HUES6 (cell line): ENCODE results near the gene IQGAP3.
A peak's percentile ranks its signal among the peaks of the same experiment; 100 is the strongest.

Source experiments
- H3K27ac ChIP-seq: 2 replicates; pipeline ENCODE4 v1.7.0; 2013; ENCODE audit warnings: low read depth, mild to moderate bottlenecking, low read length, inconsistent platforms
- H3K27me3 ChIP-seq: 2 replicates; pipeline ENCODE4 v1.6.1; 2013; ENCODE audit warnings: low read length; ENCODE audit not compliant: control insufficient read depth, insufficient read depth
- H3K36me3 ChIP-seq: 2 replicates; pipeline ENCODE4 v1.6.1; 2013; ENCODE audit warnings: low read length; ENCODE audit not compliant: control insufficient read depth, insufficient read depth
- H3K4me1 ChIP-seq: 2 replicates; pipeline ENCODE4 v1.6.1; 2013; ENCODE audit warnings: low read length; ENCODE audit not compliant: control insufficient read depth, insufficient read depth
- H3K4me3 ChIP-seq: 2 replicates; pipeline ENCODE4 v1.5.1; 2013; ENCODE audit warnings: low read depth, low read length
- H3K9ac ChIP-seq: one replicate; pipeline ENCODE4 v1.6.1; 2013; ENCODE audit warnings: mild to moderate bottlenecking, low read length
- H3K9me3 ChIP-seq: 2 replicates; pipeline ENCODE4 v1.6.1; 2013; ENCODE audit warnings: low read depth, low read length; ENCODE audit not compliant: control insufficient read depth, insufficient read depth

The IQGAP3 gene

GRCh38 chr1:156495401-156496140 is 76.8 kb downstream of the IQGAP3 start:
- Histone ChIP-seq H3K27me3 (no peaks in the 10 kb centered on the region), H3K9me3 (no peaks in the 10 kb centered on the region), H3K4me1 (peaks cover 71% of the 10 kb centered on the region), H3K36me3 (no peaks in the 10 kb centered on the region), H3K9ac (no peak overlapping the region), H3K27ac (no peak overlapping the region), H3K4me3 (no peak overlapping the region)

GRCh38 chr1:156494309-156494895 is 78.0 kb downstream of the IQGAP3 start:
- H3K27me3 ChIP-seq = no peaks in the 10 kb centered on the region
- no peak overlapping the region for H3K4me3 ChIP-seq
- H3K36me3 ChIP-seq = no peaks in the 10 kb centered on the region
- no peak overlapping the region for H3K27ac ChIP-seq
- no peak overlapping the region for H3K9ac ChIP-seq
- no peaks in the 10 kb centered on the region for H3K9me3 ChIP-seq
- H3K4me1 ChIP-seq = peaks cover 82% of the 10 kb centered on the region

GRCh38 chr1:156493742-156494141 is 78.6 kb downstream of the IQGAP3 start:
- Histone ChIP-seq H3K9me3 (no peaks in the 10 kb centered on the region), H3K27me3 (no peaks in the 10 kb centered on the region), H3K27ac (no peak overlapping the region), H3K4me1 (peaks cover 86% of the 10 kb centered on the region), H3K4me3 (no peak overlapping the region), H3K9ac (no peak overlapping the region), H3K36me3 (no peaks in the 10 kb centered on the region)

- H3K4me1 ChIP-seq = peaks cover 85% of the 10 kb centered on the region
- no peaks in the 10 kb centered on the region for H3K9me3 ChIP-seq
- H3K4me3 ChIP-seq = no peak overlapping the region
- H3K9ac ChIP-seq = no peak overlapping the region
- no peaks in the 10 kb centered on the region for H3K27me3 ChIP-seq
- H3K36me3 ChIP-seq = no peaks in the 10 kb centered on the region
- H3K27ac ChIP-seq = no peak overlapping the region
Observed at GRCh38 chr1:156493154-156493631, 79.2 kb downstream of the IQGAP3 start.

- Histone ChIP-seq H3K36me3 (no peaks in the 10 kb centered on the region), H3K27ac (no peak overlapping the region), H3K9ac (no peak overlapping the region), H3K4me1 (peaks cover 79% of the 10 kb centered on the region), H3K27me3 (no peaks in the 10 kb centered on the region), H3K9me3 (no peaks in the 10 kb centered on the region), H3K4me3 (no peak overlapping the region)
Observed at GRCh38 chr1:156492591-156493080, 79.7 kb downstream of the IQGAP3 start.

GRCh38 chr1:156492013-156492590 is 80.3 kb downstream of the IQGAP3 start:
- Histone ChIP-seq H3K4me3 (no peak overlapping the region), H3K9ac (no peak overlapping the region)

GRCh38 chr1:156491151-156491949 is 81.0 kb downstream of the IQGAP3 start:
- Histone ChIP-seq H3K4me3 (no peak overlapping the region), H3K9ac (peak overlapping the region; percentile 53), H3K27me3 (no peaks in the 10 kb centered on the region), H3K36me3 (no peaks in the 10 kb centered on the region), H3K27ac (peak overlapping the region; percentile 69; the same call in 1 of the 2 replicates), H3K4me1 (peaks cover 66% of the 10 kb centered on the region), H3K9me3 (no peaks in the 10 kb centered on the region)

More at GRCh38 chr1:156492013-156492590, 80.3 kb downstream of the IQGAP3 start:
- Histone ChIP-seq H3K27me3 (no peaks in the 10 kb centered on the region), H3K4me1 (peaks cover 74% of the 10 kb centered on the region), H3K27ac (no peak overlapping the region), H3K36me3 (no peaks in the 10 kb centered on the region), H3K9me3 (no peaks in the 10 kb centered on the region)

- H3K9ac ChIP-seq = peak overlapping the region; percentile 53
- peaks cover 59% of the 10 kb centered on the region for H3K4me1 ChIP-seq
- peak overlapping the region; percentile 69; the same call in 1 of the 2 replicates for H3K27ac ChIP-seq
- H3K36me3 ChIP-seq = no peaks in the 10 kb centered on the region
- H3K9me3 ChIP-seq = no peaks in the 10 kb centered on the region
- H3K4me3 ChIP-seq = peak overlapping the region; percentile 50
- no peaks in the 10 kb centered on the region for H3K27me3 ChIP-seq
Observed at GRCh38 chr1:156490401-156491032, 81.8 kb downstream of the IQGAP3 start.

DNA sequence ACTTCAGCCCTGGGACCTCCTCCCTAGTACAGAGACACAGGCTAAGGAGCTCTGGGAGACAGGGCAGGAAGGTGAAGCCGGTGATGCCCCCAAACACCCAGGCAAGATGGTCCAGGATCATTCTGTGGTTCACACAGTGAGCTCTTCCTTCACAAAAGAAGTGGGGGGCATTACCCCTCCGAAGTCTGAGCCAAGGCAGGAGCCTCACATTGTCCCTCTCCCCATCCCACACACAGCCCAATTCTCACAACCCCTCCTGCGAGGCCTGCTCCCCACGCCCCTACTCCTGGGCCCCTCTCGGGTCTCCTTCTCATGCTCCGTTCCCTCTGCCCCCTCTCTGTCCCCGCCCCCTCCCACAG is 82.5 kb downstream of the IQGAP3 start:
- peaks cover 58% of the 10 kb centered on the region for H3K4me1 ChIP-seq
- H3K9ac ChIP-seq = peak overlapping the region; percentile 53
- H3K36me3 ChIP-seq = no peaks in the 10 kb centered on the region
- H3K27me3 ChIP-seq = no peaks in the 10 kb centered on the region
- no peaks in the 10 kb centered on the region for H3K9me3 ChIP-seq
- H3K4me3 ChIP-seq = peak overlapping the region; percentile 50
- H3K27ac ChIP-seq = peak overlapping the region; percentile 69; the same call in 1 of the 2 replicates

DNA sequence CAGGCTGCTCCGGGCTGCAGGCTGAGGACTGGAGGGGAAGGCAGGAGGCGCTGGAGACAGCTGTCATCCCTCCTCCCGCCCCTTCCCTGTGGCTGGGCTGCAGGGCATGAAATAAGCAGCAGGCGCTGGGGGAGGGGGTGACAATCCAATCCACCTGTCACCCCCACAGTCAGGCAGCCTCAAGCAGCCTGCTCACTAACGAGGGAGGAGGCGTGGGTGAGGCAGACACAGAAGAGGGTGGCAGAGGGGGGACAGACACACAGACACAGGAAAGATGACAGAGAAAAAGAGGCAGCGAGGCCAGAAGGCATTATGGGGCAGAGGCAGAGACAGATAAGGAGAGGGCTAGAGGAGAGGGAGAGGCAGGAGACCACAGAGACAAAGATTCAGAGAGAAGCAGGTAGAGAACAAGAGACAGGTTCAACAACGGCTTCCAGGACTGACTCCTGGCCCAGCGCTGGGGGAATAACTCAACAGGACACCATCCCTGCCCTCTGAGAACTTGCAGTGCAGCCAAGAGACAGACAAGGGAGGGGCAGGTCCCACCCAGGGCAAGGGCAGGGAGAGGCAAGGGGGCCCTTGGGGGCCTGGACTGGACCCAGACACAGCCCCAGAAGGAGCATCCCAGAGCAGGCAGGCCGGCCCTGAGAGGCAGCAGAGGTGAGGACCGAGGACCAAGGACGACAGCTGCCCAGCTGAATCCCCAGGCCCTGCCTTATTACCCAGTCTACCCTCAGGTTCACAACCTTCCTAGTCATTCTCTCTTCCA is 83.0 kb downstream of the IQGAP3 start:
- H3K36me3 ChIP-seq = no peaks in the 10 kb centered on the region
- no peak overlapping the region for H3K27ac ChIP-seq
- H3K27me3 ChIP-seq = no peaks in the 10 kb centered on the region
- no peaks in the 10 kb centered on the region for H3K9me3 ChIP-seq
- H3K9ac ChIP-seq = peak overlapping the region; percentile 53
- peaks cover 52% of the 10 kb centered on the region for H3K4me1 ChIP-seq
- H3K4me3 ChIP-seq = peak overlapping the region; percentile 50; the same call in 1 of the 2 replicates
